Measurements from ENCODE around the gene SERTAD3. TPM values are rescaled to one million over a fixed set of nuclear protein-coding genes. Genes with fewer than 3 reads are reported as not detected.

SERTAD3 gene
- total and polyA plus RNA-seq, 10 of the 15 experiments (the other 5 are each of a cell fraction or from before 2014, with no cell fraction given), result 4.2 to 22.4 (median 13.7) TPM

DNA sequence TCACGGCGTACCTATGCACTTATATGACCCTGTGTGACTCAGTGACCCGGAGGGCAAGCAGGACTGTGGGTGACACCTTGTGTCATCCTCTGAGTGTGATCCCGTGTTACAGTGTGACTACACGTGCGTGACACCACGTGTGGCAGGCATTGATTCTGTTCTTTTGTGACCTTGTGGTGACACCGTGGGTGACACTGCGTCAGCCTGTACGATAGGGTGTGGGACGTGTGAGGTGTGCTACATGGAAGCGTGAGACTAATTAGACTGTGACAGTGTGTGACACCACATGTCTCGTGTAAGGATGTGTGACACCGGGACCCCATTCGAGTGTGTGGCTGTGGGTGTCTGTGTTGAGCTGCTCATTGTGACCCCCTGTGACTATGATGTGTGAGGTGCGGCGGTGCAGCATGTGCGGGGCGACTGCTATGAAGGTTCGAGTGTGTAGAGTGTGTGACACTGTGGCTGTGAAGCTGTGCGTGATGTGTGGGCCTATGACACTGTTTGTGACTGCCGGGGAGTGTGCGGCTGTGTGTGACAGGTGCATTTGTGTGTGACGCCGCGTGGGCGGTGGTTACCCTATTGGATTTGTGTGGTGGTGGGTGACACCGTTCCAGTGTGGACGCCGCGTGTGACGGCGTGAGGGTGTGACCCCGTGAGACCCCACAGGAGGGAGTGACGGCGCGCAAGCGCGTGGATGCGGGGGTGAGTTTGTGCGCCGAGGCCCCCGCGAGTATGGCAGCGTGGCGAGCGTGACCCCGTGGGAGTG, 22.3 kb upstream of the SERTAD3 start:
- Histone ChIP-seq H3K36me3 (ENCODE audit: control insufficient read depth in 2 of 2, insufficient read depth in 2 of 2, low read length in 1 of 2) (no peaks in the 10 kb centered on the region), H3K27ac (ENCODE audit: control insufficient read depth, insufficient read depth) (no peak overlapping the region), H3K4me2 (ENCODE audit: control insufficient read depth, insufficient read depth) (peak overlapping the region; percentile 82), H3K4me1 (ENCODE audit: control insufficient read depth, insufficient read depth, low read length) (peaks cover 25% of the 10 kb centered on the region), H4K20me1 (ENCODE audit: control insufficient read depth, insufficient read depth) (no peaks in the 10 kb centered on the region), H3K4me3 (peak overlapping the region; percentile 31), H3K79me2 (ENCODE audit: control insufficient read depth, insufficient read depth, low read length) (no peaks in the 10 kb centered on the region), H3K9me3 (replicated peaks; ENCODE audit: control insufficient read depth, insufficient read depth, low read length) (no peaks in the 10 kb centered on the region), H3K9ac (ENCODE audit: control insufficient read depth, insufficient read depth, low read length) (no peak overlapping the region), H3K27me3 (replicated peaks in 1 of 2; ENCODE audit: control insufficient read depth in 2 of 2, insufficient read depth in 2 of 2, low read length in 1 of 2) (peaks cover 0 to 2% of the 10 kb centered on the region in 2 experiments; a peak in 3 of 4 replicates), H2AFZ (ENCODE audit: control insufficient read depth, low read depth, low read length) (peak overlapping the region; percentile 75)
- ATAC-seq, result peak; percentile 24; the same call in 2 of the 3 replicates
- FAIRE-seq, result no peak
- no TSS peak for BruUV-seq (replicated peaks)
- CTCF ChIA-PET, result interaction anchor here (0.6 to 4.7 kb wide), 9 partner anchors 12 to 168 kb away, joined by 3 to 67 read pairs (median 21); partner anchors contain the start of gene SERTAD1
- SMC1A ChIA-PET (ENCODE audit: uncharacterized antibody, unreplicated experiment), result interaction anchor here (0.7 to 3.4 kb wide), 6 partner anchors 22 to 162 kb away, joined by 3 to 18 read pairs (median 4); no protein-coding TSS in a partner anchor
- 8% methylated on average over 37 of the region's 48 CpGs for WGBS (ENCODE audit: insufficient coverage, insufficient replicate concordance, low lambda C conversion rate, missing lambda C conversion rate)
- POLR2A ChIA-PET, result interaction anchor here (0.5 to 1.9 kb wide), 11 partner anchors 9 to 513 kb away, joined by 3 to 15 read pairs (median 5); partner anchors contain the start of gene SERTAD1
- intact Hi-C loops (cut with micrococcal nuclease; ENCODE audit: unreplicated experiment), result no loop called here
- RAD21 ChIA-PET (ENCODE audit: unreplicated experiment), result interaction anchor here (0.6 to 4.6 kb wide), 17 partner anchors 22 to 276 kb away, joined by 3 to 26 read pairs (median 4); partner anchors contain the start of genes C19orf47, PLD3 and SERTAD1
- peak; percentile 40 for DNase-seq (ENCODE audit: low read depth, low spot score)
- in situ Hi-C loops (cut with MboI), result no loop called here
- TF ChIP-seq NR2C1 (IDR thresholded peaks at IDR 0.05) (no peak), JUND (IDR thresholded peaks at IDR 0.05; ENCODE audit: low read depth, low read length) (0 out of 2 replicates have a peak, but pooled peaks have one; percentile 21), MXI1 (IDR thresholded peaks at IDR 0.05; ENCODE audit: low read depth, low read length) (peak; percentile 85), BHLHE40 (IDR thresholded peaks at IDR 0.05; ENCODE audit: borderline replicate concordance in 1 of 2, low read depth in 2 of 2, low read length in 1 of 2) (peak; percentile 97 to 99), HDGF (IDR thresholded peaks at IDR 0.05) (peak; percentile 42; the same call in 1 of the 2 replicates), EP300 (IDR thresholded peaks at IDR 0.05; ENCODE audit: borderline replicate concordance in 1 of 2, control insufficient read depth in 1 of 2, low read depth in 2 of 2, low read length in 2 of 2) (peak in 1 of 2 experiments; percentile 81; a peak in 2 of 4 replicates), BACH1 (IDR thresholded peaks at IDR 0.05; ENCODE audit: borderline replicate concordance) (peak; percentile 76), ESRRA (IDR thresholded peaks at IDR 0.05; ENCODE audit: low read length) (no peak; the same call in 1 of the 2 replicates), NFXL1 (IDR thresholded peaks at IDR 0.05; ENCODE audit: borderline replicate concordance) (no peak), MTA2 (IDR thresholded peaks at IDR 0.05; ENCODE audit: low read depth) (peak; percentile 88), FOXK2 (IDR thresholded peaks at IDR 0.05) (peak; percentile 26; the same call in 1 of the 2 replicates), IKZF2 (IDR thresholded peaks at IDR 0.05) (peak in 1 of 2 experiments; percentile 60; a peak in 2 of 4 replicates), MTA3 (IDR thresholded peaks at IDR 0.05; ENCODE audit: borderline replicate concordance, low read length) (no peak), BRCA1 (IDR thresholded peaks at IDR 0.05; ENCODE audit: low read depth, low read length) (no peak), SPI1 (IDR thresholded peaks at IDR 0.05; ENCODE audit: borderline replicate concordance, insufficient read depth, low read depth, low read length) (no peak), GATAD2B (conservative IDR thresholded peaks at IDR 0.05; ENCODE audit: low read depth) (0 out of 2 replicates have a peak, but pooled peaks have one; percentile 58)
- TF ChIP-seq, protein P1, sequence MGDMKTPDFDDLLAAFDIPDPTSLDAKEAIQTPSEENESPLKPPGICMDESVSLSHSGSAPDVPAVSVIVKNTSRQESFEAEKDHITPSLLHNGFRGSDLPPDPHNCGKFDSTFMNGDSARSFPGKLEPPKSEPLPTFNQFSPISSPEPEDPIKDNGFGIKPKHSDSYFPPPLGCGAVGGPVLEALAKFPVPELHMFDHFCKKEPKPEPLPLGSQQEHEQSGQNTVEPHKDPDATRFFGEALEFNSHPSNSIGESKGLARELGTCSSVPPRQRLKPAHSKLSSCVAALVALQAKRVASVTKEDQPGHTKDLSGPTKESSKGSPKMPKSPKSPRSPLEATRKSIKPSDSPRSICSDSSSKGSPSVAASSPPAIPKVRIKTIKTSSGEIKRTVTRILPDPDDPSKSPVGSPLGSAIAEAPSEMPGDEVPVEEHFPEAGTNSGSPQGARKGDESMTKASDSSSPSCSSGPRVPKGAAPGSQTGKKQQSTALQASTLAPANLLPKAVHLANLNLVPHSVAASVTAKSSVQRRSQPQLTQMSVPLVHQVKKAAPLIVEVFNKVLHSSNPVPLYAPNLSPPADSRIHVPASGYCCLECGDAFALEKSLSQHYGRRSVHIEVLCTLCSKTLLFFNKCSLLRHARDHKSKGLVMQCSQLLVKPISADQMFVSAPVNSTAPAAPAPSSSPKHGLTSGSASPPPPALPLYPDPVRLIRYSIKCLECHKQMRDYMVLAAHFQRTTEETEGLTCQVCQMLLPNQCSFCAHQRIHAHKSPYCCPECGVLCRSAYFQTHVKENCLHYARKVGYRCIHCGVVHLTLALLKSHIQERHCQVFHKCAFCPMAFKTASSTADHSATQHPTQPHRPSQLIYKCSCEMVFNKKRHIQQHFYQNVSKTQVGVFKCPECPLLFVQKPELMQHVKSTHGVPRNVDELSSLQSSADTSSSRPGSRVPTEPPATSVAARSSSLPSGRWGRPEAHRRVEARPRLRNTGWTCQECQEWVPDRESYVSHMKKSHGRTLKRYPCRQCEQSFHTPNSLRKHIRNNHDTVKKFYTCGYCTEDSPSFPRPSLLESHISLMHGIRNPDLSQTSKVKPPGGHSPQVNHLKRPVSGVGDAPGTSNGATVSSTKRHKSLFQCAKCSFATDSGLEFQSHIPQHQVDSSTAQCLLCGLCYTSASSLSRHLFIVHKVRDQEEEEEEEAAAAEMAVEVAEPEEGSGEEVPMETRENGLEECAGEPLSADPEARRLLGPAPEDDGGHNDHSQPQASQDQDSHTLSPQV (IDR thresholded peaks at IDR 0.05), result no peak
- TF ChIP-seq, protein P2, sequence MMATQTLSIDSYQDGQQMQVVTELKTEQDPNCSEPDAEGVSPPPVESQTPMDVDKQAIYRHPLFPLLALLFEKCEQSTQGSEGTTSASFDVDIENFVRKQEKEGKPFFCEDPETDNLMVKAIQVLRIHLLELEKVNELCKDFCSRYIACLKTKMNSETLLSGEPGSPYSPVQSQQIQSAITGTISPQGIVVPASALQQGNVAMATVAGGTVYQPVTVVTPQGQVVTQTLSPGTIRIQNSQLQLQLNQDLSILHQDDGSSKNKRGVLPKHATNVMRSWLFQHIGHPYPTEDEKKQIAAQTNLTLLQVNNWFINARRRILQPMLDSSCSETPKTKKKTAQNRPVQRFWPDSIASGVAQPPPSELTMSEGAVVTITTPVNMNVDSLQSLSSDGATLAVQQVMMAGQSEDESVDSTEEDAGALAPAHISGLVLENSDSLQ (IDR thresholded peaks at IDR 0.05), result peak; percentile 83

Data from GM12878 (cell line).